Measurements from ENCODE around the gene MAPK12.

The MAPK12 gene

GRCh38 chr22:50229370-50229769 is 32.1 kb downstream of the MAPK12 start:
- DNase-seq (ENCODE audit: low read depth) = no peak
- no peak overlapping the region for H3K9ac ChIP-seq (ENCODE audit: low read length)
- H3K4me1 ChIP-seq (ENCODE audit: control insufficient read depth, insufficient read depth, low read length) = no peaks in the 10 kb centered on the region
- peaks cover 45% of the 10 kb centered on the region for H3K36me3 ChIP-seq (ENCODE audit: control insufficient read depth, insufficient read depth, low read length, severe bottlenecking)
- H3K4me3 ChIP-seq (ENCODE audit: low read length) = no peak overlapping the region
- H3K9me3 ChIP-seq (ENCODE audit: control insufficient read depth, low read length) = no peaks in the 10 kb centered on the region
- H3K27me3 ChIP-seq (replicated peaks; ENCODE audit: control insufficient read depth, insufficient read depth, low read length) = no peaks in the 10 kb centered on the region

- H3K4me1 ChIP-seq (ENCODE audit: control insufficient read depth, insufficient read depth, low read length) = no peaks in the 10 kb centered on the region
- H3K9ac ChIP-seq (ENCODE audit: low read length) = no peak overlapping the region
- DNase-seq (ENCODE audit: low read depth) = no peak
- no peak overlapping the region for H3K4me3 ChIP-seq (ENCODE audit: low read length)
- H3K27me3 ChIP-seq (replicated peaks; ENCODE audit: control insufficient read depth, insufficient read depth, low read length) = no peaks in the 10 kb centered on the region
- no peaks in the 10 kb centered on the region for H3K9me3 ChIP-seq (ENCODE audit: control insufficient read depth, low read length)
- peaks cover 50% of the 10 kb centered on the region for H3K36me3 ChIP-seq (ENCODE audit: control insufficient read depth, insufficient read depth, low read length, severe bottlenecking)
These were observed 33.1 kb downstream of the MAPK12 start for GRCh38 chr22:50228366-50228765.

- peaks cover 50% of the 10 kb centered on the region for H3K36me3 ChIP-seq (ENCODE audit: control insufficient read depth, insufficient read depth, low read length, severe bottlenecking)
- DNase-seq (ENCODE audit: low read depth) = no peak
- no peaks in the 10 kb centered on the region for H3K9me3 ChIP-seq (ENCODE audit: control insufficient read depth, low read length)
- no peaks in the 10 kb centered on the region for H3K27me3 ChIP-seq (replicated peaks; ENCODE audit: control insufficient read depth, insufficient read depth, low read length)
- H3K4me3 ChIP-seq (ENCODE audit: low read length) = no peak overlapping the region
- no peaks in the 10 kb centered on the region for H3K4me1 ChIP-seq (ENCODE audit: control insufficient read depth, insufficient read depth, low read length)
- H3K9ac ChIP-seq (ENCODE audit: low read length) = no peak overlapping the region
These were observed 33.8 kb downstream of the MAPK12 start for GRCh38 chr22:50227579-50228215.

GRCh38 chr22:50226875-50227165 is 34.7 kb downstream of the MAPK12 start:
- no peaks in the 10 kb centered on the region for H3K9me3 ChIP-seq (ENCODE audit: control insufficient read depth, low read length)
- H3K36me3 ChIP-seq (ENCODE audit: control insufficient read depth, insufficient read depth, low read length, severe bottlenecking) = peaks cover 55% of the 10 kb centered on the region
- no peak overlapping the region for H3K4me3 ChIP-seq (ENCODE audit: low read length)
- DNase-seq (ENCODE audit: low read depth) = no peak
- H3K27me3 ChIP-seq (replicated peaks; ENCODE audit: control insufficient read depth, insufficient read depth, low read length) = no peaks in the 10 kb centered on the region
- no peaks in the 10 kb centered on the region for H3K4me1 ChIP-seq (ENCODE audit: control insufficient read depth, insufficient read depth, low read length)
- H3K9ac ChIP-seq (ENCODE audit: low read length) = no peak overlapping the region

GRCh38 chr22:50226063-50226874 is 35.2 kb downstream of the MAPK12 start:
- Histone ChIP-seq H3K4me3 (ENCODE audit: low read length) (no peak overlapping the region), H3K9me3 (ENCODE audit: control insufficient read depth, low read length) (no peaks in the 10 kb centered on the region), H3K27me3 (replicated peaks; ENCODE audit: control insufficient read depth, insufficient read depth, low read length) (no peaks in the 10 kb centered on the region), H3K4me1 (ENCODE audit: control insufficient read depth, insufficient read depth, low read length) (no peaks in the 10 kb centered on the region), H3K9ac (ENCODE audit: low read length) (no peak overlapping the region), H3K36me3 (ENCODE audit: control insufficient read depth, insufficient read depth, low read length, severe bottlenecking) (peaks cover 61% of the 10 kb centered on the region)
- no peak for DNase-seq (ENCODE audit: low read depth)

- no peaks in the 10 kb centered on the region for H3K9me3 ChIP-seq (ENCODE audit: control insufficient read depth, low read length)
- no peaks in the 10 kb centered on the region for H3K27me3 ChIP-seq (replicated peaks; ENCODE audit: control insufficient read depth, insufficient read depth, low read length)
- H3K9ac ChIP-seq (ENCODE audit: low read length) = no peak overlapping the region
- no peaks in the 10 kb centered on the region for H3K4me1 ChIP-seq (ENCODE audit: control insufficient read depth, insufficient read depth, low read length)
- no peak overlapping the region for H3K4me3 ChIP-seq (ENCODE audit: low read length)
- no peak for DNase-seq (ENCODE audit: low read depth)
- H3K36me3 ChIP-seq (ENCODE audit: control insufficient read depth, insufficient read depth, low read length, severe bottlenecking) = peaks cover 70% of the 10 kb centered on the region
These were observed 36.1 kb downstream of the MAPK12 start for GRCh38 chr22:50225200-50225969.

GRCh38 chr22:50224071-50224470 is 37.4 kb downstream of the MAPK12 start:
- Histone ChIP-seq H3K9ac (ENCODE audit: low read length) (no peak overlapping the region), H3K4me1 (ENCODE audit: control insufficient read depth, insufficient read depth, low read length) (no peaks in the 10 kb centered on the region), H3K36me3 (ENCODE audit: control insufficient read depth, insufficient read depth, low read length, severe bottlenecking) (peaks cover 73% of the 10 kb centered on the region), H3K9me3 (ENCODE audit: control insufficient read depth, low read length) (no peaks in the 10 kb centered on the region), H3K27me3 (replicated peaks; ENCODE audit: control insufficient read depth, insufficient read depth, low read length) (no peaks in the 10 kb centered on the region), H3K4me3 (ENCODE audit: low read length) (no peak overlapping the region)
- DNase-seq (ENCODE audit: low read depth) = no peak

GRCh38 chr22:50222508-50222907 is 39.0 kb downstream of the MAPK12 start:
- DNase-seq (ENCODE audit: low read depth) = no peak
- Histone ChIP-seq H3K4me1 (ENCODE audit: control insufficient read depth, insufficient read depth, low read length) (no peaks in the 10 kb centered on the region), H3K4me3 (ENCODE audit: low read length) (no peak overlapping the region), H3K9ac (ENCODE audit: low read length) (no peak overlapping the region), H3K9me3 (ENCODE audit: control insufficient read depth, low read length) (no peaks in the 10 kb centered on the region), H3K27me3 (replicated peaks; ENCODE audit: control insufficient read depth, insufficient read depth, low read length) (no peaks in the 10 kb centered on the region), H3K36me3 (ENCODE audit: control insufficient read depth, insufficient read depth, low read length, severe bottlenecking) (peaks cover 81% of the 10 kb centered on the region)

GRCh38 chr22:50221410-50222300 is 39.8 kb downstream of the MAPK12 start:
- Histone ChIP-seq H3K9ac (ENCODE audit: low read length) (no peak overlapping the region), H3K4me1 (ENCODE audit: control insufficient read depth, insufficient read depth, low read length) (no peaks in the 10 kb centered on the region), H3K4me3 (ENCODE audit: low read length) (no peak overlapping the region), H3K36me3 (ENCODE audit: control insufficient read depth, insufficient read depth, low read length, severe bottlenecking) (peaks cover 82% of the 10 kb centered on the region), H3K27me3 (replicated peaks; ENCODE audit: control insufficient read depth, insufficient read depth, low read length) (no peaks in the 10 kb centered on the region), H3K9me3 (ENCODE audit: control insufficient read depth, low read length) (no peaks in the 10 kb centered on the region)
- DNase-seq (ENCODE audit: low read depth) = no peak

- H3K36me3 ChIP-seq (ENCODE audit: control insufficient read depth, insufficient read depth, low read length, severe bottlenecking) = peaks cover 85% of the 10 kb centered on the region
- no peaks in the 10 kb centered on the region for H3K9me3 ChIP-seq (ENCODE audit: control insufficient read depth, low read length)
- H3K4me1 ChIP-seq (ENCODE audit: control insufficient read depth, insufficient read depth, low read length) = no peaks in the 10 kb centered on the region
- H3K27me3 ChIP-seq (replicated peaks; ENCODE audit: control insufficient read depth, insufficient read depth, low read length) = no peaks in the 10 kb centered on the region
- no peak overlapping the region for H3K4me3 ChIP-seq (ENCODE audit: low read length)
- no peak for DNase-seq (ENCODE audit: low read depth)
- H3K9ac ChIP-seq (ENCODE audit: low read length) = no peak overlapping the region
These were observed 40.7 kb downstream of the MAPK12 start for GRCh38 chr22:50220603-50221409.

Measured in adipocyte (in vitro differentiated cells).